Natural killer cell (primary cell): ENCODE data around the gene GATAD2A. TPM values are rescaled to one million over a fixed set of nuclear protein-coding genes. Genes with fewer than 3 reads are reported as not detected.

ENCODE experiments used
- ATAC-seq, 3 donors: fragments of 150-1000 bp in 2 of 3; fragments of 200-7000 bp in 1 of 3; cut with Tn5 transposase; 1 replicate in 1 of 3; 2 replicates in 2 of 3; pipeline ENCODE4 v1.10.0; 2021; ENCODE audit warnings: mild to moderate bottlenecking in 2 of 3, moderate library complexity in 2 of 3
- DNase-seq, 2 donors: peaks; one replicate each; pipeline versions ENCODE4 v3.0.0 to v3.0.0-alpha.2; 2013 to 2021; ENCODE audit warnings: mixed read lengths in 1 of 2
- H3K27ac ChIP-seq: one replicate; pipeline ENCODE4 v1.5.1; 2013; ENCODE audit warnings: mild to moderate bottlenecking, low read length
- H3K27me3 ChIP-seq: one replicate; pipeline ENCODE4 v1.6.1; 2013; ENCODE audit warnings: low read length; ENCODE audit not compliant: control insufficient read depth, insufficient read depth
- H3K36me3 ChIP-seq: one replicate; pipeline ENCODE4 v1.6.1; 2013; ENCODE audit warnings: low read length; ENCODE audit not compliant: control insufficient read depth, insufficient read depth
- H3K4me1 ChIP-seq: one replicate; pipeline ENCODE4 v1.6.1; 2013; ENCODE audit warnings: low read length; ENCODE audit not compliant: control insufficient read depth, insufficient read depth
- H3K4me3 ChIP-seq: one replicate; pipeline ENCODE4 v1.5.1; 2013; ENCODE audit warnings: low read length
- H3K9me3 ChIP-seq: one replicate; pipeline ENCODE4 v1.6.1; 2013; ENCODE audit warnings: low read length; ENCODE audit not compliant: control insufficient read depth, insufficient read depth
- H3K27ac Mint-ChIP-seq, 2 donors: one replicate each; pipeline ENCODE4 v1.8.0; 2022; ENCODE audit warnings: mild to moderate bottlenecking in 2 of 2, mixed read lengths in 2 of 2, moderate library complexity in 1 of 2
- H3K27me3 Mint-ChIP-seq, 2 donors: one replicate each; pipeline ENCODE4 v1.8.0; 2022; ENCODE audit warnings: low read depth in 2 of 2, mixed read lengths in 2 of 2
- H3K36me3 Mint-ChIP-seq: one replicate; pipeline ENCODE4 v1.8.0; 2022; ENCODE audit warnings: mixed read lengths
- H3K4me1 Mint-ChIP-seq, 2 donors: one replicate each; pipeline ENCODE4 v1.8.0; 2022; ENCODE audit warnings: mixed read lengths in 2 of 2
- H3K4me3 Mint-ChIP-seq: one replicate; pipeline ENCODE4 v1.8.0; 2022; ENCODE audit warnings: mild to moderate bottlenecking, moderate library complexity, mixed read lengths
- H3K9me3 Mint-ChIP-seq, 2 donors: one replicate each; pipeline ENCODE4 v1.8.0; 2022; ENCODE audit warnings: mixed read lengths in 2 of 2
- CTCF ChIP-seq: fragments of 200-600 bp; IDR thresholded peaks from one replicate; pipeline ENCODE4 v1.8.0; 2022; ENCODE audit warnings: antibody characterized with exemption
- WGBS: methylation state at CpG from one replicate; pipeline ENCODE4 v1.1.7; 2013; ENCODE audit warnings: missing lambda C conversion rate; ENCODE audit not compliant: insufficient coverage; 5-methylcytosine and 5-hydroxymethylcytosine counted together
- intact Hi-C: fragments of 100-400 bp; cut with micrococcal nuclease; formaldehyde crosslinking; loops from one replicate; pipeline ENCODE4 v1.14.2; 2022
- total RNA-seq, 4 donors: library from RNA; stranded (reverse); fragments of 120-200 nt in 1 of 4; gene quantifications; one replicate each; pipeline versions ENCODE4 v1.2.3 to v1.2.4, GENCODE V29; 2013 to 2022

Gene GATAD2A
- total RNA-seq, 3 donors from 2014 or later (not counting 1 experiment from before 2014, with no cell fraction given), result 209 to 232 (median 230) TPM

- peaks cover 14% of the 10 kb centered on the region for H3K4me1 ChIP-seq
- DNase-seq (no peak), ATAC-seq (no peak)
- H3K36me3 ChIP-seq, result no peaks in the 10 kb centered on the region
- 94% methylated on average over 23 of the region's 23 CpGs for WGBS
- H3K27me3 Mint-ChIP-seq, result peaks cover 0 to 9% of the 10 kb centered on the region in 2 donors
- H3K27ac Mint-ChIP-seq, result no peak overlapping the region
- H3K4me3 ChIP-seq, result no peak overlapping the region
- no peak overlapping the region for H3K4me3 Mint-ChIP-seq
- no peak for TF ChIP-seq CTCF
- H3K36me3 Mint-ChIP-seq, result no peaks in the 10 kb centered on the region
- no peak overlapping the region for H3K27ac ChIP-seq
- no peaks in the 10 kb centered on the region for H3K9me3 Mint-ChIP-seq
- no peaks in the 10 kb centered on the region for H3K9me3 ChIP-seq
- peaks cover 10% of the 10 kb centered on the region for H3K27me3 ChIP-seq
- peaks cover 0 to 13% of the 10 kb centered on the region in 2 donors for H3K4me1 Mint-ChIP-seq
- intact Hi-C loops, result no loop called here
Observed at GRCh38 chr19:19545707-19546106, 140.2 kb downstream of the GATAD2A start.

GRCh38 chr19:19546751-19547162 lies 141.3 kb downstream of the GATAD2A start:
- WGBS, result 86% methylated on average over 19 of the region's 19 CpGs
- H3K4me3 Mint-ChIP-seq, result no peak overlapping the region
- H3K36me3 Mint-ChIP-seq, result no peaks in the 10 kb centered on the region
- peaks cover 4% of the 10 kb centered on the region for H3K4me1 ChIP-seq
- H3K27me3 Mint-ChIP-seq, result peaks cover 0 to 9% of the 10 kb centered on the region in 2 donors
- ATAC-seq (no peak), DNase-seq (no peak)
- no peaks in the 10 kb centered on the region for H3K36me3 ChIP-seq
- H3K27me3 ChIP-seq, result peaks cover 1% of the 10 kb centered on the region
- intact Hi-C loops, result no loop called here
- no peak overlapping the region for H3K4me3 ChIP-seq
- H3K4me1 Mint-ChIP-seq, result peaks cover 0 to 5% of the 10 kb centered on the region in 2 donors
- no peak overlapping the region for H3K27ac Mint-ChIP-seq
- no peak overlapping the region for H3K27ac ChIP-seq
- H3K9me3 Mint-ChIP-seq, result no peaks in the 10 kb centered on the region
- no peak for TF ChIP-seq CTCF
- H3K9me3 ChIP-seq, result no peaks in the 10 kb centered on the region

GRCh38 chr19:19547674-19548336 lies 142.3 kb downstream of the GATAD2A start:
- H3K27ac ChIP-seq, result no peak overlapping the region
- H3K36me3 Mint-ChIP-seq, result no peaks in the 10 kb centered on the region
- H3K27ac Mint-ChIP-seq, result no peak overlapping the region
- WGBS, result 85% methylated on average over 15 of the region's 15 CpGs
- no peak for TF ChIP-seq CTCF
- H3K9me3 Mint-ChIP-seq, result no peaks in the 10 kb centered on the region
- H3K4me3 ChIP-seq, result no peak overlapping the region
- no peak overlapping the region for H3K4me3 Mint-ChIP-seq
- intact Hi-C loops, result no loop called here
- no peak for DNase-seq
- H3K27me3 ChIP-seq, result no peaks in the 10 kb centered on the region
- no peaks in the 10 kb centered on the region for H3K9me3 ChIP-seq
- no peak for ATAC-seq
- peaks cover 0 to 4% of the 10 kb centered on the region in 2 donors for H3K27me3 Mint-ChIP-seq
- no peaks in the 10 kb centered on the region for H3K36me3 ChIP-seq
- no peaks in the 10 kb centered on the region for H3K4me1 ChIP-seq
- H3K4me1 Mint-ChIP-seq, result no peaks in the 10 kb centered on the region
